Heart left ventricle (tissue), 16 donors: ENCODE results near the gene RTN3. TPM values are rescaled to one million over a fixed set of nuclear protein-coding genes. Genes with fewer than 3 reads are reported as not detected.
"Not testable (repeated sequence)": the region's sequence is repeated elsewhere in the genome, so short reads cannot be mapped to it uniquely, and the experiment has no call there.

Experiments
- ATAC-seq, 4 donors: fragments of 200-7000 bp; cut with Tn5 transposase; one replicate each; pipeline ENCODE4 v1.9.1; 2020 to 2022; ENCODE audit warnings: moderate library complexity in 4 of 4, mild to moderate bottlenecking in 3 of 4, moderate number of reproducible peaks in 1 of 4
- DNase-seq, 5 donors: peaks; one replicate each; pipeline ENCODE4 v3.0.0-alpha.2; 2020
- H3K27ac ChIP-seq, 12 donors: fragments of 200-600 bp; sonication (generic) in 4 of 12; one replicate each; pipeline versions ENCODE4 v1.5.0 to v1.8.0; 2016 to 2022; ENCODE audit warnings: mild to moderate bottlenecking in 2 of 12
- H3K27me3 ChIP-seq, 9 donors: fragments of 200-600 bp; sonication (generic) in 2 of 9; one replicate each; pipeline versions ENCODE4 v1.5.1 to v1.8.0; 2016 to 2022; ENCODE audit warnings: mild to moderate bottlenecking in 3 of 9
- H3K36me3 ChIP-seq, 9 donors: fragments of 200-600 bp; sonication (generic) in 2 of 9; one replicate each; pipeline versions ENCODE4 v1.5.0 to v1.8.0; 2018 to 2022; ENCODE audit warnings: mild to moderate bottlenecking in 2 of 9
- H3K4me1 ChIP-seq, 12 donors: fragments of 200-600 bp; sonication (generic) in 4 of 12; one replicate each; pipeline versions ENCODE4 v1.5.0 to v1.8.0; 2016 to 2022; ENCODE audit warnings: mild to moderate bottlenecking in 3 of 12
- H3K4me3 ChIP-seq, 12 donors: fragments of 200-600 bp; sonication (generic) in 4 of 12; one replicate each; pipeline versions ENCODE4 v1.5.0 to v1.8.0; 2017 to 2022; ENCODE audit warnings: mild to moderate bottlenecking in 9 of 12, moderate library complexity in 4 of 12
- H3K9me3 ChIP-seq, 12 donors: fragments of 200-600 bp; sonication (generic) in 4 of 12; one replicate each; pipeline versions ENCODE4 v1.5.0 to v1.8.0; 2016 to 2022; ENCODE audit warnings: mild to moderate bottlenecking in 1 of 12
- CTCF ChIP-seq, 12 donors: fragments of 200-600 bp; sonication (generic) in 4 of 12; IDR thresholded peaks; one replicate each; pipeline versions ENCODE4 v1.5.0 to v1.8.0; 2018 to 2022; ENCODE audit warnings: antibody characterized with exemption in 12 of 12, mild to moderate bottlenecking in 5 of 12
- POLR2A ChIP-seq, 2 donors: fragments of 450-650 bp; IDR thresholded peaks; one replicate each; pipeline ENCODE4 v1.6.1; 2017; ENCODE audit warnings: antibody characterized with exemption in 2 of 2, mild to moderate bottlenecking in 2 of 2, moderate library complexity in 2 of 2
- WGBS, 4 donors: extraction: QIAGEN DNeasy Blood & Tissue Kit in 2 of 4; methylation state at CpG; one replicate each; pipeline versions ENCODE4 v1.1.5 to v1.1.7; 2013 to 2018; 5-methylcytosine and 5-hydroxymethylcytosine counted together
- intact Hi-C, 10 donors: fragments of 100-400 bp; cut with DNase I; formaldehyde crosslinking; loops; one replicate each; pipeline versions ENCODE4 v1.11.1 to v1.14.2; 2022
- polyA plus RNA-seq, 2 donors: library from polyadenylated mRNA; stranded (reverse); fragments of 200-250 nt; gene quantifications; one replicate each; pipeline ENCODE4 v1.2.3, GENCODE V29; 2013
- total RNA-seq, 9 donors: library from RNA; depleted of rRNA in 2 of 9; stranded (reverse); fragments of >200 nt in 2 of 9; fragmentation: NEBNext Ultra II Directional in 3 of 9; extraction: Animal tissue kit (Norgen Biotek cat#: 25700) in 3 of 9; gene quantifications; one replicate each; pipeline versions ENCODE4 v1.1.0 to v1.2.4, GENCODE V29; 2016 to 2023
- donor health status: ischemic (EF 13 %, LVEDD 7.1; RV severe dilation, severe dysfunction).
- donor health status: healthy with polysubstance abuse.
- donor health status: DM: no; HTN: yes; CAD: no.
- donor health status: DM: no; HTN: no; CAD: no.
- donor health status: ischemic (EF 25% LVEDD 6.9; RV normal size, moderate dysfunction).
- donor health status: ischemic (EF 25% LVEDD 5.7; RV mildly dilated, moderate dysfunction).
- donor health status: healthy.
- donor health status: DM: yes; HTN: yes; CAD: no.
- donor health status: ischemic (EF 35%, LVEDD 5.7; RV mildly dilated, moderate dysfunction).
- donor health status: nonischemic (EF 11% LVEDD 7.7; RV severe dilation, severe dysfunction).
- donor health status: DM: yes; HTN: yes; CAD: no.
- donor health status: PGD.
- donor health status: ischemic (EF 29% LVEDD 5.4; RV normal size, mild dysfunction).
- donor health status: nonischemic (EF 23%, LVEDD 6.1; RV moderate dilation, normal function).

The RTN3 gene
- total and polyA plus RNA-seq, 11 donors: 31.2 to 82.9 (median 65.9) TPM

- 82 to 84% (median 83%) methylated on average over 7 of the region's 7 CpGs for WGBS, 4 donors
- DNase-seq (no peak), ATAC-seq (no peak)
- Histone ChIP-seq H3K36me3 (peaks cover 0 to under 1% (median 0%) of the 10 kb centered on the region in 9 donors), H3K27ac (peak overlapping the region in 3 of 12 donors; percentile 82 to 88 (median 87)), H3K9me3 (no peaks in the 10 kb centered on the region), H3K4me1 (peaks cover 0 to 27% (median 20%) of the 10 kb centered on the region in 12 donors), H3K27me3 (peaks cover 0 to 10% (median 0%) of the 10 kb centered on the region in 9 donors), H3K4me3 (no peak overlapping the region)
- TF ChIP-seq POLR2A (IDR thresholded peaks at IDR 0.05): no peak
- no peak for TF ChIP-seq CTCF (IDR thresholded peaks at IDR 0.05)
- intact Hi-C loops: loop anchor here in 2 of 10 donors (5.0 to 10.0 kb wide), 2 partner anchors 42 to 174 kb away; partner anchors contain the start of gene SPINDOC (in 1 of the 2)
These were observed 89.5 kb downstream of the RTN3 start for GRCh38 chr11:63770763-63771162.

GRCh38 chr11:63771741-63772318, 90.5 kb downstream of the RTN3 start:
- intact Hi-C loops: loop anchor here in 2 of 10 donors (5.0 to 10.0 kb wide), 2 partner anchors 40 to 173 kb away; partner anchors contain the start of gene SPINDOC (in 1 of the 2)
- not testable (repeated sequence) for H3K4me3 ChIP-seq, H3K27ac ChIP-seq, ATAC-seq, H3K27me3 ChIP-seq, H3K9me3 ChIP-seq, DNase-seq, H3K36me3 ChIP-seq
- 84 to 93% (median 91%) methylated on average over 2 of the region's 2 CpGs for WGBS, 4 donors
- peaks cover 0 to 19% (median 13%) of the 10 kb centered on the region in 12 donors for H3K4me1 ChIP-seq

GRCh38 chr11:63775191-63775590, 93.9 kb downstream of the RTN3 start:
- WGBS, 4 donors: 96 to 100% (median 98%) methylated on average over 3 of the region's 3 CpGs
- peaks cover 0 to 12% (median 0%) of the 10 kb centered on the region in 12 donors for H3K4me1 ChIP-seq
- H3K4me3 ChIP-seq: no peak overlapping the region
- no peaks in the 10 kb centered on the region for H3K27me3 ChIP-seq
- TF ChIP-seq CTCF (IDR thresholded peaks at IDR 0.05) (no peak), POLR2A (IDR thresholded peaks at IDR 0.05) (no peak)
- H3K9me3 ChIP-seq: no peaks in the 10 kb centered on the region
- ATAC-seq (no peak), DNase-seq (no peak)
- intact Hi-C loops: loop anchor here in 1 of 10 donors (10.0 kb wide), 1 partner anchor 170 kb away; no protein-coding TSS in a partner anchor
- no peak overlapping the region for H3K27ac ChIP-seq
- H3K36me3 ChIP-seq: no peaks in the 10 kb centered on the region

GRCh38 chr11:63779039-63779438, 97.7 kb downstream of the RTN3 start:
- no peaks in the 10 kb centered on the region for H3K9me3 ChIP-seq
- TF ChIP-seq POLR2A (IDR thresholded peaks at IDR 0.05) (no peak), CTCF (IDR thresholded peaks at IDR 0.05) (no peak)
- no peak overlapping the region for H3K4me3 ChIP-seq
- intact Hi-C loops: loop anchor here in 1 of 10 donors (10.0 kb wide), 1 partner anchor 166 kb away; no protein-coding TSS in a partner anchor
- peaks cover 0 to 8% (median 0%) of the 10 kb centered on the region in 12 donors for H3K4me1 ChIP-seq
- DNase-seq (no peak), ATAC-seq (no peak)
- WGBS, 4 donors: 45 to 67% (median 54%) methylated on average over 2 of the region's 2 CpGs
- no peak overlapping the region for H3K27ac ChIP-seq
- no peaks in the 10 kb centered on the region for H3K36me3 ChIP-seq
- H3K27me3 ChIP-seq: no peaks in the 10 kb centered on the region
